ENCODE data around the gene ADCY6. TPM values are rescaled to one million over a fixed set of nuclear protein-coding genes. Genes with fewer than 3 reads are reported as not detected.

The ADCY6 gene
- polyA plus RNA-seq, 1 donor from 2014 or later, result not detected

DNA sequence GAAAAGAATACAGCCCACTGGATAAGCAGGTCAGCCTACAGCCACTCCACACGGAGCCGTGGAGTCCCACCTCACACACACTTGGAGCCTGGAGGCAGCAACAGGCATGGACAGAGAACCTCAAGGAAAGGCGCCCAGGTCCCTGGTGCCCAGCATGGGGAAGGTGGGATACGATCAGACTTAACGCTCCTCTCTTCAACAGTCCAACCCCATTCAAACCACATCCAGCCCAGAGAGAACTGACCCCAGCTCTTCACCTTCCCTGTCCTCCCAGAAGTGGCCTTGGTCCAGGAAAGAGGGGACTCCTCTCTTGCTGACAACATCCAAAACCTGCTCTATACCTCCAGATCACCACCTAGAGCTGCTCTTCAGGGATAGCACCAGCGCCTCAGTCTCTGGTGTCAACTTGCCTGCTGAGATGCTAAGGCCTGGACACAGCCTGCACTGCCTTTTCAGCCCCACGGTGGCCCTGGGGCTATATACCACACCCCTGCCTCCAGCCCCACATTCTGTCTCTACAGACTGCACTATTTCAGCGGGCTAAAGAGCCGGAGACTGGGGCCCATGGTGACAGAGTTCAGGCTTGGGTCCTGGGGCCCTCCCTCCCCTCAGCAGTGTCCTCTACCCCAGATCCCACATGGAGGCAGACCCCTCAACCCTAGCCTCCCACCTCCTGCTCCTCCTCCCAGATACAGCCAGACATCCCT lies 7.0 kb downstream of the ADCY6 start:
- H3K4me1 Mint-ChIP-seq, result peaks cover 0 to 2% (median 0%) of the 10 kb centered on the region in 3 donors
- H3K4me3 Mint-ChIP-seq, result no peak overlapping the region
- H3K27ac Mint-ChIP-seq, result no peak overlapping the region
- H3K9me3 Mint-ChIP-seq, result no peaks in the 10 kb centered on the region
- H3K36me3 Mint-ChIP-seq, result peaks cover 2% of the 10 kb centered on the region
- H3K27me3 Mint-ChIP-seq, result peaks cover 11% of the 10 kb centered on the region

DNA sequence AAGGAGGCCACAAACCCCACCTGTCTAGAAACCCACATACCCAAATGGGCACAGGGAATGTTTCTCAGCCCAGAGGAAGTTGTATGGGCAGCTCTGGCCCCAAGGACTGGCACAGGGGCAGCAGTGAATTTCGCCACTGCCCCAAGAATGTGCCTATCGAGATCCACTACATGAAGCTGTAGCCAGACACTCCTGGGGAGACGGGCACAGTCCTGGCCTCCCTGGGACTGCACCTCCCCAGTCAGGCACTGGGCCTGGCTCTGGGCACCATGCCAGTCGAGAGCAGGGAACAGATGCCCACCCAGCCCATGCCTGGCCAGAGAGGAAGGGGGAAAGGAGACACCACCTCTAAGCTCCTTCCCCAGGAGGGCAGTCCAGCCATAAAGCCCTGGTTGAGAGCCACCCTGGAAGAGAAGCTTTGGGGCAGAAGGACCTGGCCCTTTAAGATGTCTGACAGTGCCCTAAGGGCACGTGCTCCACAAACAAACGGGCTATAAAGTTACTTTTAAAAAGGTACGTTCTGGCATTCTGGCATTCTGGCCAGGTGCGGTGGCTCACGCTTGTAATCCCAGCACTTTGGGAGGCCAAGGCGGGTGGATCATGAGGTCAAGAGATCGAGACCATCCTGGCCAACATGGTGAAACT lies 8.4 kb downstream of the ADCY6 start:
- Mint-ChIP-seq H3K4me3 (no peak overlapping the region), H3K27ac (no peak overlapping the region), H3K4me1 (peaks cover 0 to 2% (median 0%) of the 10 kb centered on the region in 3 donors), H3K9me3 (no peaks in the 10 kb centered on the region), H3K27me3 (peaks cover 8% of the 10 kb centered on the region), H3K36me3 (peaks cover 2% of the 10 kb centered on the region)

DNA sequence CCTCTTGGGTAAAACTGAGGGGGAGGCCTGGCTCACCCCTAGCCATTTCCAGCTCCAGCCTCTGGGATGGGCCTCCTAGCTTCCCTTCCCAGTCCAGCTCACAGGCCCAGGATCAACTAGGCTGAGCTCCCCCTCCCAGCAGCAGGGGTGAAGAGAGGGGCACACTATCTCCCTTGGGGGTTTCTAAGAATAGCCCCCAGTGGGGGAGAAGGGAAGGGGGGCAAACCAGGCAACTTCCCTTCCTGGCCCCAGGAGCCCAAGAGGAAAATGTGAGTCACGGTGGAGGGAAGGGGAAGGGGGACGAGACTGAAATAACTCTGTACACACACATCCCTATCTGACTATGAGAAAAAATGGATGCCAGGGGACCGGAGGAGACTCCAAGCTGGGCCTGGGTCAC lies 9.0 kb downstream of the ADCY6 start:
- H3K9me3 Mint-ChIP-seq, result no peaks in the 10 kb centered on the region
- peaks cover 7% of the 10 kb centered on the region for H3K27me3 Mint-ChIP-seq
- no peak overlapping the region for H3K4me3 Mint-ChIP-seq
- H3K27ac Mint-ChIP-seq, result no peak overlapping the region
- peaks cover 2% of the 10 kb centered on the region for H3K36me3 Mint-ChIP-seq
- peaks cover 0 to 1% (median 0%) of the 10 kb centered on the region in 3 donors for H3K4me1 Mint-ChIP-seq

DNA sequence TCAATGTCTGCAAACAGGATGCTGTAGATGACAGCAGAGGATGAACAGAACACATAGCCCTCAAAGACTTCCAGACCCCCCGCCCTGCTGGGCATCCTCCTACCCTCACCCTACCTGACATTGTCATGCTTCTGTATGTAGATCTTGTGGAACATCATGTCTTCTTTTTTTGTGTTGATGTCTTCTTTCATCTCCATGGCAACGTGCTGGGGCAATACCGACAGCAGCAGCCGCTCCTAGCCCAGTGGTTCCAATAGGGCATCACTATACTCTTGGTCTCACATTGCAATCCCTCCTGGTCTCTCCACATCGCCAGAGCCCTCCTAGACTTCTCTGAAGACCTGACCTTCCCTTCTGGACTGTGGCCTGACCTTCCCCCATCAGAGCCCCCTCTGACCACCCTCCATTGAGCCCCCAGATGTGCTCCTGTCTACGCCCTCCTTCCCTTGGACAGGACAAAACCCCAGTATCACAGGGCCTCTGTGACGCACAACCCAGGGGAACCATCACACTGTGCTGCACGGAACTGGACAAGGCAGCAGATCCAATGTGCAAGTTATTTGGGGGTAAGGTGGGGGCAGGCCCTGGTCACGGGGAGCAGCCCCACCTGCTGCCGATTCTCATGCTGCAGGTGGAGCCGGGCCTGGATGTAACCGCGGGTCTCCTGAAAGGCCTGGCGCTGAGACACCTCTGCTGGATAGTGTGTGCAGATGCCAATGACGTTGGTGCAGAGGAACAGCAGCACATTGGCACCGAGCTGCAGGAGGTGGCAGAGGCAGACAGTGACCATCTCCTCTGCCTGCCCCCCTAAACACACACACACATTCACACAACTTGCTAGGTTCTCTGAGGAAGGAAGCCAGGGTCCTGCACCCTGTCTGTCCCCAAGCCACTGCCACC lies 11.1 kb downstream of the ADCY6 start:
- no peak overlapping the region for H3K4me3 Mint-ChIP-seq
- peaks cover 5% of the 10 kb centered on the region for H3K27me3 Mint-ChIP-seq
- H3K9me3 Mint-ChIP-seq, result no peaks in the 10 kb centered on the region
- no peak overlapping the region for H3K27ac Mint-ChIP-seq
- H3K4me1 Mint-ChIP-seq, result no peaks in the 10 kb centered on the region
- peaks cover 2% of the 10 kb centered on the region for H3K36me3 Mint-ChIP-seq

DNA sequence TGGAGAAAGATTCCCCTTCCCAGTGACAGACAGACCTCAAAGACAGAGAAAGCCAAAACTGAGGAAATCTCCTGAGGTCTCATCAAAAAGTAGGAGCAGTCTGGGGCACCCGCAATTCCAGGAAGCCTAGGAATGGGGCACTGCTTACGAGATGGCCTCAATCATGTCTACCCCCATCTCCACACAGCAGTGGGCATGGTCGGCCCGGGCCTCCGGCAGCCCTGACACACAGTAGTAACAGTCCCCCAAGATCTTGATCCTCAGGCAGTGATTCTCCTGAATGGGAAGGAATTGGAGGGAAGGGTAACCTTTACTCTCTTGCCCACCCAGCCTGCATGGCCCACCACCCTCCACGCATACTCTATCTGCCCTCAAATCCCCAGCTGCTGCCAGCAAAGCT lies 11.9 kb downstream of the ADCY6 start:
- Mint-ChIP-seq H3K9me3 (no peaks in the 10 kb centered on the region), H3K36me3 (peaks cover 2% of the 10 kb centered on the region), H3K4me3 (no peak overlapping the region), H3K27ac (no peak overlapping the region), H3K27me3 (peaks cover 5% of the 10 kb centered on the region), H3K4me1 (no peaks in the 10 kb centered on the region)

DNA sequence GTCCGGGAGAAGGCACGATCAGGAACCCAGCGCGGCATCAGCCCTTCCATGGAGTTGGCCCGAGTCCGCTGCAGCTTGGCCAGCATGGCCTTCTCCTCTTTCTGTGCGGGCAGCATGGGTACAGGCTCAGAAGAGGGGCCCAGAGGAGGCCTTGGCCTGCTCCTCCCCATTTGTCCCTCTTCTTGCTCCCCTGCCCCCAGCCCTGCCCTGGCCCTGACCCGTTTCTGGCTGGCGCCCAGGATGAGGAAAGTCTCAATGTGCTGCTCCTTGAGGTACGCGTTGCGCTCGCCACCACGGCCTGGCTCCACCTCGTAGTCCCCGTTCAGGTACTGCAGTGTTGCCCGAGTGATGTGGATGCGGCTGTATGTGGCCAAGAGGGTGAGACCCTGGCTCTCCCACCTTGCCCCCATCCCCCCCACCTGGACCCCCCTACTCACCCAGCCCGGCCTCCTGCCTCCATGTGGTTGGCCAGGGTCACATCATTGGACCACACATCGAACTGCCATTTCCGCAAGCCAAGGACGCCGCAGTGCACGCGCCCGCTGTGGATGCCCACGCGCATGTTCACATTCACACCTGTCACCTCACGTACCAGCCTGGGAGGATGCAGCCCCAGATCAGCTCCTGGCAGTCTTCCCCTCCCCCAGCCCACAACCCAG lies 12.8 kb downstream of the ADCY6 start:
- Mint-ChIP-seq H3K36me3 (peaks cover 2% of the 10 kb centered on the region), H3K4me3 (no peak overlapping the region), H3K9me3 (no peaks in the 10 kb centered on the region), H3K4me1 (no peaks in the 10 kb centered on the region), H3K27ac (no peak overlapping the region), H3K27me3 (peaks cover 5% of the 10 kb centered on the region)

DNA sequence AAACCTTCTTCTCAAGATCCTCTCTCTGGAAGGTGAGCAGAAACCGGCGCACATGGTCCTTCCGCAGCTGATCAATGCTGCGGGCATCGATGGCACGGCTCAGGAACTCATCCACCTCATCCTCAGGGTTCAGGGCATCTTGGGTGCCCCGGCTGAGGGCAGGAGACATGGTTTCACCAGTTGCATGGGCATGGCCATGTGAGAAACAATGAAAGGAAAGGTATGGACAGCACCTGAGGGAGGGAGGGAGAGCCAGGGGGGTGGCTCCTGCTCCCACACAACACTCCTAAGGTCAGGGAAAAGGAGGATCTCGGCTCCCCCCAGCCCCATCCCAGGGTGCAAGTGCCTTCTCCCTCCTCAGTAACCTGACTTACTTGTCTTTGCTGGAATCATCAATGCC lies 13.6 kb downstream of the ADCY6 start:
- H3K36me3 Mint-ChIP-seq, result peaks cover 2% of the 10 kb centered on the region
- H3K9me3 Mint-ChIP-seq, result no peaks in the 10 kb centered on the region
- no peaks in the 10 kb centered on the region for H3K4me1 Mint-ChIP-seq
- H3K27ac Mint-ChIP-seq, result peak overlapping the region in 1 of 3 donors; percentile 83
- no peak overlapping the region for H3K4me3 Mint-ChIP-seq
- peaks cover 5% of the 10 kb centered on the region for H3K27me3 Mint-ChIP-seq

DNA sequence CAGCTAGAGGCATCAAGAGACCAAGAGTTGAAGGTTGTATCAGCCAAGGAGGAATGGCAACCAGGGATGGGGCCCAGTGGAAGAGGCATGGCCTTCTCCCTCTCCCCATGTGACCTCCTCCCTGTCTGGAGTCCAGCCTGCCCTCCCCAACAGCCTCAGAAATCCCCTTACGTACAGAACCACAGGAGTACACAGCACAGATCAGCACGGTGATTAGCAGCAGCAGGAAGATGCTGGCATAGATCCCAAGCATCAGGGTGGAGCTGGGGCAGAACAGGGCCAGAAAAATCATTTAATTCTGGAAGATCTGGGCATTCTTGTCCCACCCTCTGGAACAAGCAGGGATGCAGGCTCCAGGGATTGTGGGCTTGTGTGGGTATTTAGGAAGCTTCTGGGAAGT lies 14.4 kb downstream of the ADCY6 start:
- H3K27ac Mint-ChIP-seq, result no peak overlapping the region
- peak overlapping the region in 1 of 4 donors; percentile 67 for H3K4me3 Mint-ChIP-seq
- H3K4me1 Mint-ChIP-seq, result no peaks in the 10 kb centered on the region
- H3K36me3 Mint-ChIP-seq, result peaks cover 2% of the 10 kb centered on the region
- no peaks in the 10 kb centered on the region for H3K9me3 Mint-ChIP-seq
- peaks cover 3% of the 10 kb centered on the region for H3K27me3 Mint-ChIP-seq

DNA sequence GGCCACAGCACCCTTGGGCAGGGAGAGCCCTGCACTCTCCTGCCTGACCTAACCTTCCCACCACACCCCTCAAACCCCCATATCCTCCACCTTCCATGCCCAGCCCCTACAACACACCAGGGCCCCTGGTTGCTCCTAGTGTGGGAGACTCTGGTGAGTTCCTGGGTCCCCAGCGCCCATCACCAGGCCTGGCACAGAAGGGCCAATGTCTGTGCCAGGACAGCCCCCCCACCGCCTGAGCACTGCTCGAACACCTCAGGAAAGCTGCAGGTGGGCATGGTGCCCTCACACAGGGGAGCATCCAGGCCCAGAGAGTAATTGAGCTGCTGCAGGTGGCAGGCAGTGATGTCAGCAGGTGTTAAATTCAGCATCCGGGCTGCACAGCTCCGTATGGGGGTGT lies 15.2 kb downstream of the ADCY6 start:
- Mint-ChIP-seq H3K36me3 (peaks cover 2% of the 10 kb centered on the region), H3K27me3 (peaks cover 5% of the 10 kb centered on the region), H3K27ac (no peak overlapping the region), H3K4me3 (no peak overlapping the region), H3K4me1 (no peaks in the 10 kb centered on the region), H3K9me3 (no peaks in the 10 kb centered on the region)

DNA sequence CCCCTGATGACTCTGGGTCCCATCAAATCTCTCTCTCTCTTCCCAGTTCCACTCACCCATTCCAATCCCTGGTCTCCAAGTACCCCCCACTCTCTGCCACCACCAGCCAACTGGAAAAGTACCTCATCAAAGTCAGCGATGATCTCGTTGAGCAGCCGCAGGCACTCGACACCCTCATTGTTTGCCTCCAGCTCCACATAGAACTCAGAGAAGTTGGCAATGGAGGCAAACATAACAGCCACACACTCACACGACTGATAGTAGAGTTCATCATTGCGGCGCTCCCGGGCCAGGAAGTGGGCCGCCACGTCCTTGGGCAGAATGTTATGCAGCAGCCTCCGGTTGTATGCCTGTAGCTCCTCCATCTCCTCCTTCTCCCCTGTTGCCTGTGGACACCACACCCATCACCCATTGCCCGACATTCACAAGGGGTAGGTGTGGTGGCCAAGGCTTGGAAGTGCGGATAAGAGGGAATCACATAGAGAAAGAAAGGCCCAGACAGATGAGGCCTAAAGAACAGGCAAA lies 17.2 kb downstream of the ADCY6 start:
- Mint-ChIP-seq H3K27ac (peak overlapping the region in 1 of 3 donors; percentile 70), H3K4me3 (no peak overlapping the region), H3K9me3 (no peaks in the 10 kb centered on the region), H3K36me3 (no peaks in the 10 kb centered on the region), H3K4me1 (no peaks in the 10 kb centered on the region), H3K27me3 (peaks cover 7% of the 10 kb centered on the region)

DNA sequence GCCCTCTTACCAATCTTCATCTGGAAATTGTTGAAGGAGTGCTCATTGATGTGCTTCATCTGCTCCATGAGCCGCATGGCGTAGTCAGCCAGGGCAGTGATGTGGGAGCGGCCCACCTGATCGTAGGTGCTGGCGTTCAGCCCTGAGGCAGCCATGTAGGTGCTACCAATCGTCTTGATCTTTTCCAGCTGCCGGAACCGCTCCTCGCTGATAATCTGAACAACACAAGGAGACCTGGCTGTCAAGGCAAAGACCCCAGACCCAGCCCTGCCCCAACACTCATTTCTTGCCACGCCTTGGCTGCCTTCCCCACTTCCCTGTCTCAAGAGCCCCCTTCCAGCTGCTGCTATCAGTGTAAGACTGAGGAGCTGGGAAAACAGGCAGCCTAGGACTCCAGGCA lies 18.1 kb downstream of the ADCY6 start:
- no peaks in the 10 kb centered on the region for H3K36me3 Mint-ChIP-seq
- H3K9me3 Mint-ChIP-seq, result no peaks in the 10 kb centered on the region
- H3K4me1 Mint-ChIP-seq, result peaks cover 0 to 5% (median 2%) of the 10 kb centered on the region in 3 donors
- no peak overlapping the region for H3K27ac Mint-ChIP-seq
- peaks cover 7% of the 10 kb centered on the region for H3K27me3 Mint-ChIP-seq
- no peak overlapping the region for H3K4me3 Mint-ChIP-seq

DNA sequence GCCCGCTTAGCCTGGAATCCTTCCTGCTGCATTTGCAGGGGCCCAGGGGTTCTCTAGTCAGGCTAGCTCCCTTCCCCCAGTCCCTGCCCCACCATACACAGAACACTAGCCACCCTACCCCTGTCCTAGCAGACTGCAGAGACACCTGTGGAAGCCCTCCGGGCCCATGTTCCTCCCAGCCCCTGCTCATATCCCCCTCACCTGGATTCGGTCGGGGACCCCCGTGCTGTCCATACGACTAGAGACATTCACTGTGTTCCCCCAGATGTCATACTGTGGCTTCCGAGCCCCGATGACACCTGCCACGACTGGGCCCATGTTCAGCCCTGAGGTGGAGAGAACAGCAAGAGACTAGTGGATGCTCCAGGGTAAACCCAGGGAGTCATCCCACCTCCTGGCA lies 20.2 kb downstream of the ADCY6 start:
- peaks cover 6 to 16% (median 13%) of the 10 kb centered on the region in 3 donors for H3K4me1 Mint-ChIP-seq
- no peaks in the 10 kb centered on the region for H3K9me3 Mint-ChIP-seq
- H3K27ac Mint-ChIP-seq, result no peak overlapping the region
- H3K27me3 Mint-ChIP-seq, result peaks cover 3% of the 10 kb centered on the region
- H3K36me3 Mint-ChIP-seq, result no peaks in the 10 kb centered on the region
- no peak overlapping the region for H3K4me3 Mint-ChIP-seq

DNA sequence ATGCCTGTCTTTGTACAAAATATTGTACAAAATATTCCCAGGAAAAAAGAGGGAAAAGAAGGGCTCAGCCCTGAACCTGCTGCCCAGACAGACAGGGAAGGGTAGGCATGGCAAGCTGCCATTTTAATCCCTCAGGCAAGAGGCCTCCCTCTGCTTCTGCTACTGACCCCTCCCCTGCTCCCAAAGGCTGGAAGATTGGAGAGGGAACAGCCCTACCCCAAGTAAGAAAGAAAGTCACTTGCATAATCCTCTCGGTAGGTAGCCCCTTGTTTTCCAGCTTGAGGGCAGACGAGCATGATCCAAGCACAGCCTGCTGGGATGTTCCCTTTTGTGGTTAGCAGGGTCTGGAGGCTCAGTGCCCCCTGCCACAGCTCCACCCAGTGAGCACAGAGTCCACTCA lies 20.7 kb downstream of the ADCY6 start:
- H3K36me3 Mint-ChIP-seq, result no peaks in the 10 kb centered on the region
- H3K4me1 Mint-ChIP-seq, result peaks cover 6 to 16% (median 13%) of the 10 kb centered on the region in 3 donors
- peaks cover 3% of the 10 kb centered on the region for H3K27me3 Mint-ChIP-seq
- no peaks in the 10 kb centered on the region for H3K9me3 Mint-ChIP-seq
- H3K4me3 Mint-ChIP-seq, result no peak overlapping the region
- peak overlapping the region in 1 of 3 donors; percentile 50 for H3K27ac Mint-ChIP-seq

DNA sequence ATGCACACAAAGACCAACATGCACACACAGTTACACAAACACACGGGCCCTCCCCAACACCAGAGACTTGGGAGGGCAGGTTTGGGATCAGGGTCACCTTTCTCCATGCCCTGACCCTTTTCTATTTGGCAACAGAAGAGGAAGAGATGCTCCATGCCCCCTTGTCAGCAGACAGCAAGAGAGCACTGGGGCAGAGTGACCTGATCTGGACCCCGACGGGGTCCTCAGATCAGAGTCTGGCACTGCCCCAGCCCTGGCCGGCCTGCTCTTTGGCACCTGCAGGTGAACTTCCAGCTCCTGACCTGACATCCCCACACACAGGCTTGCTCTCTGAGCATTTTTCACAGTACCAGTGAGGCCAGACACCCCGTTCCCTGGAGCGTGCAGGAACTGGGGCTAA lies 21.4 kb downstream of the ADCY6 start:
- no peak overlapping the region for H3K4me3 Mint-ChIP-seq
- H3K36me3 Mint-ChIP-seq, result no peaks in the 10 kb centered on the region
- peaks cover 3% of the 10 kb centered on the region for H3K27me3 Mint-ChIP-seq
- peak overlapping the region in 1 of 3 donors; percentile 50 for H3K27ac Mint-ChIP-seq
- H3K9me3 Mint-ChIP-seq, result no peaks in the 10 kb centered on the region
- peaks cover 6 to 16% (median 13%) of the 10 kb centered on the region in 3 donors for H3K4me1 Mint-ChIP-seq
